Stimulated activated CD8-positive, alpha-beta memory T cell treated with anti-CD3 and anti-CD28 coated beads, Interleukin-7, amount 100 ng/mL, for 1 hour (primary cell): ENCODE measurements around the gene EEFSEC.

ENCODE experiments used
- DNase-seq, 2 donors: peaks; one replicate each; pipeline ENCODE4 v3.0.0-alpha.2; 2020; ENCODE audit warnings: low read depth in 2 of 2

The EEFSEC gene

GRCh38 chr3:128425142-128425845, 272.0 kb downstream of the EEFSEC start:
- no peak for DNase-seq

DNA sequence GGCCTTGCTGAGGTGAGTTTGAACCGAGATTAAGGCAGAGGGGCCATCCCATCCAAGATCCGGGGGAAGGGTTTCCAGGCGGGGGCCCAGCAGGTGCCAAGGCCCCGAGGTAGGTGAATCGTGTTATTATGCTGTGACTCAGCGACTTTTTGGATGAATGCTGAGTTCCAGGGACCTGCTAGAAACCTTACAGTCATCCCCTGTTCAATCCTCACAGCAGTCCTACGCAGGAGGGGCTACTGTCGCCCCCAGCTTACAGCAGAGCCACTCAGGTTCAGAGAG, 272.5 kb downstream of the EEFSEC start:
- DNase-seq = no peak

- DNase-seq = peak; percentile 14 to 17
Observed at GRCh38 chr3:128426128-128426921, 273.0 kb downstream of the EEFSEC start.

DNA sequence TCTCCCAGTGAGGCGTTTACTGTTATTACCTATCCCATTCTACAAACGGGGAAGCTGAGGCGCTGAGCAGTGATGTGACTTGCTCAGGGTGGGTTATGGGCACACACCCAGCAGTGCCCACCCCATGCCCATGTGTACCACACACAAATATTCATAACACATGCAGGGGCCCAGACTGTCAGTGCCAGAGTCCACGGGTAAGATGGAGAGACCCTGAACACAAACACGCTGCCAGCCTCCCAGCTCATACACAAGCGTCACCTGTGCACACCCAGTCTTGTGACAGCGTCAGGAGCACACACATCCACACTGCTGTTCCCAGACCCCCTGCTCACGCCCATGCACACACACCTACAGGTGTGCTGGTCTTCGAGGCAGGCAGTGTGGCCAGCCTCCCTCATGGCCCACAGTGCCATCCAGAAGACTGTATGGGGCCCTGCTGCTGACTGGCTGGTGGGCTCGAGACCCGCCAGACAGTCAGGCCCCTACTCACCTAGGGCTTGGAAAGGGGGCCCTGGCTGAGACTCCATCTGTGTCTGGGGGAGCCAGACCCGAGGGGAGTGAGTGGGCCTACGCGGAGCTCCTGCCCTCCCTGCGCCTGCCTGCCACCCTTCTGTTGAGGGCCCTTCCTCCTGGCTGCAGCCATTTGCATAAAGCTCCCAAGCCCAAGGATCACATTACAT, 274.0 kb downstream of the EEFSEC start:
- no peak for DNase-seq

GRCh38 chr3:128427872-128428822, 274.9 kb downstream of the EEFSEC start:
- no peak for DNase-seq

- DNase-seq = no peak
Observed at GRCh38 chr3:128429275-128429674, 276.0 kb downstream of the EEFSEC start.

- no peak for DNase-seq
Observed at GRCh38 chr3:128429751-128430150, 276.5 kb downstream of the EEFSEC start.

DNA sequence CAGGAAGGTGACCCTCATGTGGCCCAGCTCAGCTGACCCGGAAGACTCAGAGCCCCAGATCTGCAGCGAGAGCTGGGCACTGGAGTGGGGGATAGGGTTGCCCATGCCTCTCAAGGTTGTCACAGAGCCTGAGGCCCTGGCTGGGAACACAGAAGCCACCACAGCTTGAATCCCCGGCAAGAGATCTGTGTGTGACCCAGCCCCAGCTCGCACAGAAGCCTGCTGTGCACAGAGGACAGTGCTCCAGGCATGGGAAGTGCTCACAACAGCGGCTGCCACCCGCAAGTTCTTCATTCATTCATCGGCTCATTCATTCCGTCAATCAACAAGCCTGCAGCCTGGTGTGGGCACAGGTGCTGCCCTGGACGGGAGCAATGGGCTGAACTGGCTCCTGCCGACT, 277.0 kb downstream of the EEFSEC start:
- no peak for DNase-seq

- no peak for DNase-seq
Observed at GRCh38 chr3:128430731-128431130, 277.4 kb downstream of the EEFSEC start.

DNA sequence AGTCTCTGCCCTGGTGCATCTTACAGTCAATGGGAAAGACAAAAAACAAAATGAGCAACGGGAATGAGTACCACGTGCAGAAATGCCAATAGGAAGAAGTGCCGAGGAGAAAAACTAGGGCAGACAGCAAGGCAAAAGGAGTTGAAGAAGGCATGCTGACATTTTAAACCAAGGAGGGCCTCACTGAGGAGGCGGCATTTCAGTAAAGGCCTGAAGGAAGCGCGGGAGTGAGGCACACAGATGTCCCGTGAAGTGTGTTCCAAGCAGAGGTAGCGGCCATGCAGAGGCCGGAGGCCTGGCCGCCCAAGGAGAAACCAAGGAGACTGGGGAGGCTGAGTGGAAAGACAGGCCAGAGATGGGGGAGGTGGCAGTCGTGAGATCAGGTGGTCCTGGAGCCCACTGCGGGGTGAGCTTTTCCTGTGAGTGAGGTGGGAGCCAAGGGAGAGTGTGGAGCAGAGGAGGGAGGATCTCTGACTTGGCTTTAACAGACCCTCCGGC, 278.6 kb downstream of the EEFSEC start:
- no peak for DNase-seq

GRCh38 chr3:128432301-128432970, 279.2 kb downstream of the EEFSEC start:
- DNase-seq = no peak

DNA sequence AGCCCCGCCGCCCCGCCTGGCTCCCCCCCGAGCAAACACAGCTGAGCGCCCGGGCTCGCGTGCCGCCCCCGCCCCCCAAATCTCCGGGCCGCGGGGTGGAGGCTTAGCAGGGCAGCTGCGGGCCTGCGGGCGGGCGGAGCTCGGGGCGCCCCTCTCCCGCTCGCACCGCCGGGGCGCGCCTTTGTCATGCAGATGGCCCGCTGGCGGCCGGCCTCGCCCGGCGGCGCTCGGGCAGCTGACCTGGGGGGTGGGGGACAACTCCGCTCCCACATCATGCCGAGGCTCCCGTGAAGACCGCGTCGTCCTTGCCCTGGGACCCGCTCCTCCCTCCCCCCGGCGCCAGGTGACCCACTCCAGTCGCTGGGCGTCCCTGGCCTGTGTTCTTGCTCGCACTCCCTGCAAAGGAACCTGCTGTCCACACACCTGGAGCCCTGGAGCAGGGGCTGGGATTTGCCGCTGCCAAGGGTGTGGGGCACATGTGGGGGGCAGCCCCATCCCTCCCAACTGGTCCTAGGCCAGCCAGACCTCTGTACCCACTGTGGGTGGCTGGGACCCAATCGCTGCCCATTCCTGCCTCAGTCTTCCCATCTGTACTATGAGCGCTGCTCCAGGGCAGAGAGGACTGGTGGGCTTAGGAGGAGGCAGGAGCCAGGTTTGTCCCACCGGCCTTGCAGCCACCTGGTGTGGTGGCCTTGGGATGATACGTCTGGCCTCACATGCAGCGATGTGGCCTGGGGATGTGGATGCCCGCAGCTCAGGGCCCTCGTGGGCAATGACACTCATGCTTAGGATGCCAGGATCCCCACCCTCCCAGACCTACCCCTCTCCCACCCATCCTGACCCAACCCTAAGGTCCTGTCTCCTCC, 279.9 kb downstream of the EEFSEC start:
- no peak for DNase-seq

DNA sequence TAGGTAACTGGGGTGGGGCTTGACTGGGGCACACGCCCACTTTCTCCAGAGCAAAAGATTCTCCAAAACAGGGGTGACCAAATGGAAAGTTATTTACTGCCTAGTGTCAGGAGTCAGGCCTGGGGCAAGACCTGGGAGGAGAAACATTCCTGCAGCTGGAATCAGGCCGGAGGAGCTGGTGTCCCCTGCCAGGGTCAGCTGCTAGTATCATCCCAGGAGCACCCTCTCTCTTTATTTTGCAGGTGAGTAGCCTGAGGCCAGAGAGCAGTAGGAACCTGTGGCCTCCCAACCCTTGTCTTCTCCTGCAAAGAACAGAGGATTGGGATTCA, 280.5 kb downstream of the EEFSEC start:
- no peak for DNase-seq

GRCh38 chr3:128434524-128434923, 281.2 kb downstream of the EEFSEC start:
- no peak for DNase-seq

- no peak for DNase-seq
Observed at GRCh38 chr3:128435058-128435457, 281.8 kb downstream of the EEFSEC start.

- DNase-seq = no peak
Observed at GRCh38 chr3:128435561-128435960, 282.3 kb downstream of the EEFSEC start.

DNA sequence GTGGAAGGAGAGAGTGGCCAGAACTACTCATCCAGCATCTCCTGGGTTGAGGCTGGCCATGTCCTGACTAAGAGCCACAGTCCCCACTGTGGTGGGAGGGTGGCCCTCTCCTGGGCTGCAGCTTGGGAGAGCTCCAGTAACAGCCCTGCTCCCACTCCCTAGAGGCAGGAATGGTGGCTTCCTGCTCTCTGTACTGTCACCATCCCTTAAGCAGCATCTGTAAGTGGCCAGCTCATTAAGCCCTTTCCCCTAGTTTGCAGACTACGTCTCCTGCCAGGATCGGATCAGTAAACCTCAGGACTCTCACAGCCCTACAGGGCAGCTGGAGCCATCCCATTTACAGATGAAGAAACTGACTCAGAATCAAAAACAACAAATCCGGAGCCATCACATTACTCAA, 282.9 kb downstream of the EEFSEC start:
- DNase-seq = no peak

GRCh38 chr3:128438488-128439072, 285.3 kb downstream of the EEFSEC start:
- no peak for DNase-seq

DNA sequence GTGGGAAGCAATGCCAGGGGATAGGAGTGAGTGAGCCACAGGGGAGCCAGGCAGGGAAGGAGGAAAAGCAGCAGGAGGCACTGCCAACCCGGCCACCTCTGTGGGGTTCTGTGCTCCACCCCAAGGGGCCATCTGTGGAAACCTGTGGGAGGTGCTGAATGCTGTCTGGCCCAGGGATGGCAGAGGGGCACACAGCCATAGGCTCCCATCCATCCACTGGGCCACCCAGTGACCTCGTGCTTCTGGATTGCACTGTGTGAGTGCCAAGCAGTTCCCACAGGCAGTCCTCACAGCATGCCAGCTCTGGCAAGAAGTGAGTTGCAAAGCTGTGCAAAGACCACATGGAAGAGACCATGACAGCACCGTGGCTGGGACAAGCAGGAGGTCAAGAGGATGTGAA, 285.9 kb downstream of the EEFSEC start:
- no peak for DNase-seq

DNA sequence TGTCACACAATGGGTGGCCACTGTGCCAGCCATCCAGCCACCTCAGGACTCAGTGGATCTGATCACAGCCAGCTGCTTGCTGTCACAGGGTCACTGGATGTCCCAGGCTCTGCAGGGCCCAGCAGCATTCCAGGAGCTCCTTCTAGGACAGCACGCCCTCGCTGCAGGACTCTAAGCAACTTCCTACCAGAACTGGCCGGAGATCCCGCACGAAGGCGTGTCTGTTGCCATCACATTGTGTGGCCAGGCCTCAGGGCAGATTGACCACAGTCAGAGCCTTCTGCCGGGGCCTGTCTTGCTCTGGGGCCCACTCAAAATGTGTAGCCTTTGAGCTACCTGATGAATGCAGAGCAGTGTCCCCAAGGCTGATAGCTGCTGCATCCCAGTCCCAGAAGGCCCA, 288.8 kb downstream of the EEFSEC start:
- DNase-seq = no peak
